Bone marrow (tissue), 2 donors: ENCODE measurements around the gene ACER3.
"Not testable (repeated sequence)": the region's sequence is repeated elsewhere in the genome, so short reads cannot be mapped to it uniquely, and the experiment has no call there.

Experiments used
- DNase-seq, 2 donors: peaks; one replicate each; lab custom pipeline; 2025; lab: John Stamatoyannopoulos, UW

ACER3 gene

GRCh38 chr11:76872959-76873827, 12.5 kb downstream of the ACER3 start:
- no peak for DNase-seq

DNA sequence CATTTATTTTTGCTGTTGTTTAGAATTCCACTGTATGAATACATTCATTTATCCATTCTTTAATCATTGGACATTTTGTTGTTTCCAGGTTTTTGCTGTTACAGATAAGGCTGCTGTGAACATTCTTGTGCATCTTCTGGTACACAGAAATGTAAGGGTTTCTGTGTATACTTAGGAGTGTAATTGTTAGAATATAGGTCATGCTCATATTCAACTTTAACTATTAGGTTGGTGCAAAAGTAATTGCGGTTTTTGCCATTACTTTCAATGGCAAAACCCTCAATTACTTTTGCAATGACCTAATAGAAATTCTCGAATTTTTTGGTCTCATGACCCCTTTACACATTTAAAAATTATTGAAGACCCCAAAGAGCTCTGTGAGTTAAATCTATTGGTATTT, 17.3 kb downstream of the ACER3 start:
- DNase-seq, result no peak

DNA sequence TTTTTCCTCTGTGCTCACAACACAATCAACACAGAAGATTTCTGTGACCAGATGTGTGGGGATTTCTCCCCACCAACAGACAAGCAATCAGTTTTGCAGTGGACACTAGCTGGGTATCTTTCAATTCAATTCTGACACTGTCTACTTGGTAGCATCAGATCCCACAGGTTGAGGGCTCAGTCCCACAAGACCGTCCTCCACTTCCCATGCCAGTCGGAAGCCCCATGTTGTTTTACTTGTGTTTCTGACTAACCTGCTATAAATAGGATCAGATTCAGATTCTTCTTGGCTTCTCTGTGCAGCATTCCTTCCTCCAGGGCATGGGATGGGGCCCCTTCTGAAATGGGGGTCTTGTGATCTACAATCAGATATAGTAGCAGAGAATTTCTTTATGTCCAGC, 19.6 kb downstream of the ACER3 start:
- no peak for DNase-seq

DNA sequence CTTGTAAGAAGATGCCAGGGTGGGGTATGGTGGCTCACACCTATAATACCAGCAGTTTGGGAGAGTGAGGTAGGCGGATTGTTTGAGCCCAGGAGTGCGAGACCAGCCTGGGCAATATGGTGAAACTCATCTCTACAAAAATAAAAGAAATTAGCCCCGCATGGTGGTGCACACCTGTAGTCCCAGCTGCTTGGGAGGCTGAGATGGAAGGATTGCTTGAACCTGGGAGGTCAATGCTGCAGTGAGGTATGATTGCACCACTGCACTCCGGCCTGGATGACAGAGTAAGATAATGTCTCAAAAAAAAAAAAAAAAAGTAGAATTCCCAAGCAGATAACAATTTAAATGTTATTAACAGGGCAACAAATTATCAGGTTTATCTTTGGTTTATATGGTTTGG, 20.2 kb downstream of the ACER3 start:
- DNase-seq, result no peak

GRCh38 chr11:76885390-76886097, 24.8 kb downstream of the ACER3 start:
- no peak for DNase-seq

DNA sequence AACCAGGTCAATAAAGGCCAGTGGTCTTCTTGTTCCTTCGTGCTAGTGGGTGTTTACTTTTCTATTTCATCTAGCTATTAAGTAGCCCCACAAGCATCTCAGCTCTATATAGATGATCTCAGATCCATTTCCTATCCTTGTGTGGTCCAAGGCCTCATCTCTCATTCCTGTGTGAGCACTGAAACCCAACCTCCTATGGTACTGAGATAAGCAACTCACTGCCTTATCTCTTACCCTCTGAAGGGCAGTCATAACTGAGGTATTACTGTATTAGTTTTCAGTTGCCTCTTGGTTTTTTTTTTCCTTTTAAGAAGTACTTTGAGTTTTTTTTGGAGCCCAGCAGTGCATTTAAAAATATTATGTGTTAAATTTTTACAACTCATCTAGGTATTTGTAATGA, 28.3 kb downstream of the ACER3 start:
- no peak for DNase-seq

DNA sequence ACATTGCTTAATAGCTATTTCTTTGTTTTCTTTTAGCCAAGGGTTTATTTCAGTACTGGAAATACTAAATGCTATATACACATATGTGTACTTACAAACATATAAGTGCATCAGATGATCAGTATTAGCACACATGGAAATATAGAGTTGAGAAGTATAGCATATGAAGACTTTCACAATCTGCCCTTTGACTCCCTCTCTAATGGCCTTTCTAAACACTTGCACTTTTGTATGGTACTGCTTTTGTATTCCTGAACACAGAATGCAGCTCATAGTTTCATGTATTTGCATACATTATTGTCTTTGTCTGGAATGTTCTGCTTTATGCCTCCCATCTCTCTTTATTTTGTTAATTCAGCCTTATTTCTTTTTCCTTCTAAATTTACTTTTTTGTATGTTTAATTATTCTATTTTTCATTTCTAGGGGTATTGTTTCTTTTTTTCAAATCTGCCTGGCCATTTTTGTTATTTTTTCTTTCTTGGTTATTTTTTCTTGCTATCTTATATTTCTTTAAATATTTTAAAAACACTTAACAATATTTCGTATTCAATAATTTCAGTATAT, 28.8 kb downstream of the ACER3 start:
- no peak for DNase-seq

- DNase-seq, result no peak
Measured at GRCh38 chr11:76890329-76890728, 29.6 kb downstream of the ACER3 start.

DNA sequence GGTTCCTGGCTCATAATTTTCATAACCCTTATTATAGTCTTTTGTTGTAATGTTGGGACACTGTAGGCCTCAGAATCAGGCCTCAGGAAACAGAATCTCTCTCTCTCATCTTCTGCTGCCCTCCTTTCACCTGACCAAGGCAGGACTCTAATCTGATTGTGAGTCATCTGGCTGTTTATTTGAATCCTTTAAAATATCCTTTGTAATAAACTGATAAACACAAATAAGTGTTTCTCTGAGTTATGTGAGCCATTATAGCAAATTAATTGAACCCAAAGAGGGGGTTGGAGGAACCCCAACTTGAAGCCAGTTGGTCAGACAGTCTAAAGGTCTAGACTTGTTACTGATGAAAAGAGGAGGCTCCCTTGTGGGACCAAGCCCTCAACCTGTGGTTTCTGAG, 30.6 kb downstream of the ACER3 start:
- DNase-seq, result no peak

DNA sequence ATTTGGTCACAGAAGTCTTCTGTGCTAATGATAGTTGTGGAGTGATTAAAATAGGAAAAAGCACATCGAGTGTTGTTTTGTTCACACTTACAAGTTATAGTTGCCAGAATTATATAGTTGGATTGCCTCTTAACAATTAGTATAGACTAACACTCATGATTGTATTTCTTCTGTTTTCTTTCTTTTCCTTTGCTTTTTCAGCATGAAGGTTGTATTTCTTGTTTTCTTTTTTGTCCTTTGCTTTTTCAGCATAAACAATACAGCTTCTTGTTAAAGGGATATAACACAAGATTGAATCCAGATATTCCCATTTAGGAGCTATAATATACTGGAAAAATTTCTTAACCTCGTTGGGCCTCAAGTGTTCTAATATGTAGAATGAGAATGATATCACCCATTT, 31.1 kb downstream of the ACER3 start:
- no peak for DNase-seq

GRCh38 chr11:76892306-76892705, 31.6 kb downstream of the ACER3 start:
- no peak for DNase-seq

DNA sequence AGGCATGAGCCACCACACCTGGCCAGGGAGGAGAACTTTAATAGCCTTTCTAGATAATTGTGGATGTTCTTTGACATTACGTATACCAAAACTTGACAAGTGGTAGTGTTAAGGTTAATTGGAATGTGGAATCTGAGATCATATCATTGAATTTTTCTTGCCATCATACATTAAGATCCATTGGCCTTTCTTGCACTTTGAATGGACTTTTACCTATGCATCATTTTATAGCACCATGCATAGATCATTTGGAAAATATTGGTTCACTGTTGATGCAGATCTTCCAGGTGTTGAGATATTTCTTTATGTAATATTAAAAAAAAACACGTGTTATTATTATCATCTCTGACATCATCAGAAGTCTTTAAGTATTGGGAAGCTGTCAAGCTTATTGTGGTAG, 36.5 kb downstream of the ACER3 start:
- DNase-seq, result no peak

DNA sequence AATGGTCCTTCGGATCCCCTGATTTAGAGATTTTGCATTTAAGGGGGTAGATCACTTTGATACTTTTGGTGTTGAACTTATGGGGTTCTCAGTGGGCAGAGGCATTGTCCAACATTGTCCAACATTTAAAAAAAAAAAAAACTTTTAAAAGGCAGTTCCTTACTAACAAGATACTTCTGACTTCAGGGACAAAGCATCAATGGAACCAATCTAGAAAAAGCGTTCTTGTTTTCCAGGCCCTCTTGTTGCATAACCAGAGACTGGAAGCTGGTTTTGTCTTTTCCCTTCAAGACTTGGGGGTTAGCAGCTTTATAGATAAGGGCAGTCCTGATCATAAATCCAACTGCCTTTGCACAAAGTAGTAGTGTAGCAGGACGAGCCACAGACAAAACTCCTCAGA, 40.4 kb downstream of the ACER3 start:
- DNase-seq, result no peak

DNA sequence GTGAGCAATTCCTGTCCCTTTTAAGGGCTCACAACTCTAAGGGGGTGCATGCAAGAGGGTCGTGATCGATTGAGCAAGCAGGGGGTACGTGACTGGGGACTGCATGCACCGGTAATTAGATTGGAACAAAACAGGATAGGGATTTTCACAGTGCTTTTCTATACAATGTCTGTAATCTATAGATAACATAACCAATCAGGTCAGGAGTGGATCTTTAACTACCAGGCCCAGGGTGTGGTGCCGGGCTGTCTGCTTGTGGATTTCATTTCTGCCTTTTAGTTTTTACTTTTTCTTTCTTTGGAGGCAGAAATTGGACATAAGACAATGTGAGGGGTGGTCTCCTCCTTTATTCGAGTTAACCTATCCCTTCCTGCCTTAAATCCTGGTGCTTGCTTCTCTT, 40.9 kb downstream of the ACER3 start:
- DNase-seq, result not testable (repeated sequence)

DNA sequence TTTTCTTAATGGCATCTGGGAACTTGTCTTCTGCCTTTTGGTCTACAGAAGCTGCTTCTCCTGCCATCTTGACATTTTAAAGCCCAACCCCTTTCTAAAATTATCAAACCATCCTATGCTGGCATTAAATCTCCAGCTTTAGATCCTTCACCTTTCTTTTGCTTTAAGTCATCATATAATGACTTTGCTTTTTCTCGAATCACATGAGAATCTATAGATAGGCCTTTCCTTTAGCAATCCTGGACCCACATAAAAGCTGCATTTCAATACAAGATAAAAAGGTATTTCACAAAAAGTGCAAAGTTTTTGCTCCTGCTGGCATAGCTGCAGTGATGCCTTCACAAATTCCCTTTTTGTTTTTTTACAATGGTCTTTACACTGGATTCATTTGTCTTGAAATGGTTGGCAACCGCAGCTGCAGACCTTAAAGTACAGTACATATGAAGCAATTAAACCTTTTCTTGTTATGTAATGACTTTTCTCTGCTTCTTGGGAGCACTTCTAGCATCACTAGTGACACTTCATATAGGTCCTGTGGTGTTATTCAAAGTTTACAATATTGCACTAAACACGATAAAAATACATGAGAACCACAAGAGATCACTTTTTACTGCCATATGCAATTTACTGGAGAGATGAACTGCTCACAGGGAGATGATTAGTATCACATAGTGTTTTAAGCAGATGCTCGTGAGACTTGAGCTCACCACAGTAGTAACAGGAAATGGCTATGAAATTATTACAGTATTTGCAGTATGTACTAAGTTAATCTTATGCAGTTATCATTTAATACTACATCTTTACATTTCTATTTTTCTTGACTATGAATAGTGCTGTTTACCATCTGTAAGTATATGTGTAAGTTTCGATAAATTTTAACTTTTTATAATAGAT, 41.6 kb downstream of the ACER3 start:
- DNase-seq, result no peak

DNA sequence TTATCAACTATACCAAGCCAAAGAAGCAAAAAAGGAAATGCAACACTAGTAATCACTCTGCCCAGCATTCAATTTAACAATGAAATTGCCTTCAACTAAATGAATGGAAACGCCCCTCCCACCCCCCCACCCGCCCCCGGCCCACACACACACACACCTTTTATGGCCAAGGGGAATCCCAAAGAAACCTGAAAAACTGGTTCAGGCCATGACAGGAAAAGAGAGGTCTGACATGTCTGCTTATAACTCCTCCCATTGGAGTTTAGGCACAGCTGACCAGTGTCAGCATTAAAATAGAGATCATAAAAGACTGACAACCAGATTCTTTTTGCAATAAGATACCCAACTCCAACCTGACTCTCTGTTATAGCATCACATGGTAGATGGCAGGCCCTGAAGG, 42.6 kb downstream of the ACER3 start:
- no peak for DNase-seq

DNA sequence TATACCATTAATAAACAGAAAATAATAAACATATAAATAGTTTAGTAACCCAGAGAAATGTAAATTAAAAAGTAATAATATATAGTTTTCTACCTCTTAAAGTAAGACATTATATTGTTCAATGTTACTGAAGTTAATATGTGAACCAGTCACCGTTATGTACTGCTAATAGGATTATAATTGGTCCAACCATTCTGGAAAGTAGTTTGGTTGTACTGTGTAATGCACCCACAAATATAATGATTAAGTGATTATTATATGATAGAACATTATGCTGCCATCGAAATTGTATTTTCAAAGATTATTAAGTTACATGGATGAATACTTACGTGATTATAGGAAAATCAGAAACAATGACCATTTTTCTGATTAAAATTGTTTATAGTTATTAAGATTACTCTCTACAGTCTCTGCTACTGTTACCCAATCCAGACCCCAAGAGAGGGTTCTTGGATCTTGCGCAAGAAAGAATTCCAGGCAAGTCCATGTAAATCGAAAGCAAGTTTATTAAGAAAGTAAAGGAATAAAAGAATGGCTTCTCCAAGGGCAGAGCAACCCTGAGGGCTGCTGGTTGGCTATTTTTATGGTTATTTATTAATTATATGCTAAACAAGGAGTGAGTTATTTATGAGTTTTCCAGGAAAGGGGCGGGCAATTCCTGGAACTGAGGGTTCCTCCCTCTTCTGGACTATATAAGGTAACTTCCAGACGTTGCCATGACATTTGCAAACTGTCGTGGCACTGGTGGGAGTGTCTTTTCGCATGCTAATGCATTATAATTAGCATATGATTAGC, 50.1 kb downstream of the ACER3 start:
- no peak for DNase-seq

GRCh38 chr11:76911415-76911808, 50.7 kb downstream of the ACER3 start:
- DNase-seq, result no peak

DNA sequence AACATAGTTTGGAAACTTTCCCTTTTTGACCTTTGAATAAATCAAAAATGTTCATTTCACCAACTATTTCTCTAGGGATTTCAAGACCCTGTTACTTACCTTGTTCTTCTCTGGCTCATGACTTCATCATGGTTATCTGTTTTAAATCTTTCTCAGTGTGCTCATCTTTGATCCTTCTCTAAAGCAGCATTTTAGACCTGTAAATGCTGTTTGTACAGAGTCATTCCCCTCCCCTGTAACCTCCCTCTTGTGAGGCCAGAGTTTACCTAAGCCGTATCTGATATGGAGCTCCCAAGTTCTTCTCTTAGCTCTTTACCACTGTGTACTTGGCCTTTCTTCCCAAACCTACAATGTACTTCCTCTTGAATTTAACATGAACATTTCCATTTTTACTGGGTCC, 56.0 kb downstream of the ACER3 start:
- no peak for DNase-seq

GRCh38 chr11:76918941-76919386, 58.2 kb downstream of the ACER3 start:
- DNase-seq, result peak in 1 of 2 donors; percentile 60

- DNase-seq, result no peak
Measured at GRCh38 chr11:76919467-76919866, 58.7 kb downstream of the ACER3 start.
